ENCODE results near the gene ULK1. TPM values are rescaled to one million over a fixed set of nuclear protein-coding genes. Genes with fewer than 3 reads are reported as not detected.

Gene ULK1
- total and polyA plus RNA-seq, 2 of the 13 experiments (the other 11 are each of a cell fraction or from before 2014, with no cell fraction given) = 2.8 to 10.1 TPM

- H2AFZ ChIP-seq (ENCODE audit: low read length) = no peak overlapping the region
- ChIA-PET POLR2A (interaction anchor here (1.3 kb wide), 1 partner anchor 11 kb away, joined by 4 read pairs; no protein-coding TSS in a partner anchor), CTCF (ENCODE audit: low intra/inter-chr PET ratio, low total read pairs) (no interaction called here)
- no peaks in the 10 kb centered on the region for H3K27me3 ChIP-seq (ENCODE audit: control insufficient read depth in 1 of 2, insufficient read depth in 2 of 2, low read length in 2 of 2)
- H3K36me3 ChIP-seq (replicated peaks in 1 of 2; ENCODE audit: control insufficient read depth in 1 of 2, insufficient read depth in 2 of 2, low read length in 2 of 2) = peaks cover 9 to 47% of the 10 kb centered on the region in 2 experiments
- no peaks in the 10 kb centered on the region for H3K4me1 ChIP-seq (ENCODE audit: insufficient read depth, low read length)
- WGBS (ENCODE audit: low lambda C conversion rate) = 97% methylated on average over 22 of the region's 46 CpGs
- no peak for ATAC-seq
- intact Hi-C loops (cut with micrococcal nuclease; ENCODE audit: unreplicated experiment) (no loop called here), in situ Hi-C loops (cut with HindIII; ENCODE audit: extremely low pct_ligation_motif_present, low pct_unique_long_range_greater_than_20kb) (no loop called here)
- BruUV-seq (replicated peaks) = no TSS peak
- no peaks in the 10 kb centered on the region for H4K20me1 ChIP-seq (ENCODE audit: insufficient read depth, low read length)
- no peak for FAIRE-seq
- H3K79me2 ChIP-seq (ENCODE audit: insufficient read depth, low read length) = no peaks in the 10 kb centered on the region
- H3K27ac ChIP-seq (ENCODE audit: extremely low read length, insufficient read depth, low read length) = no peak overlapping the region
- H3K9me3 ChIP-seq (ENCODE audit: low read length) = no peaks in the 10 kb centered on the region
- H3K9ac ChIP-seq (ENCODE audit: insufficient read depth, low read depth, low read length) = no peak overlapping the region
- H3K4me2 ChIP-seq (ENCODE audit: low read depth, low read length) = no peak overlapping the region
- no peak for DNase-seq (ENCODE audit: low spot score)
- H3K4me3 ChIP-seq (replicated peaks in 1 of 3; ENCODE audit: insufficient read depth in 1 of 3, low read depth in 2 of 3, low read length in 3 of 3) = no peak overlapping the region
- peak; percentile 95 for TF ChIP-seq AGO2 (optimal IDR thresholded peaks at IDR 0.05; ENCODE audit: low read depth, low read length)
- TF ChIP-seq RBFOX2 (IDR thresholded peaks at IDR 0.05; ENCODE audit: low read depth, low read length) = peak; percentile 60
- peak; percentile 9 for TF ChIP-seq RBM22 (optimal IDR thresholded peaks at IDR 0.05; ENCODE audit: low read length)
- no peak for TF ChIP-seq POLR2G (IDR thresholded peaks at IDR 0.05; ENCODE audit: low read depth, low read length)
- 0 out of 2 replicates have a peak, but pooled peaks have one; percentile 11 for TF ChIP-seq ZNF687 (CRISPR knock-in tag; IDR thresholded peaks at IDR 0.05)
- no peak for TF ChIP-seq CCAR2 (optimal IDR thresholded peaks at IDR 0.05; ENCODE audit: low read depth, low read length)
These were observed 46.9 kb downstream of the ULK1 start for GRCh38 chr12:131941116-131941986.

All from HepG2 (cell line).